Glutamatergic neuron (in vitro differentiated cells): Measurements from ENCODE around the gene MARCHF5. TPM values are rescaled to one million over a fixed set of nuclear protein-coding genes. Genes with fewer than 3 reads are reported as not detected.

ENCODE experiments used
- DNase-seq: peaks from one replicate; pipeline ENCODE4 v3.0.0; 2022
- H3K27ac Mint-ChIP-seq: one replicate; pipeline ENCODE4 v1.8.0; 2020; ENCODE audit warnings: mild to moderate bottlenecking, mixed read lengths, inconsistent platforms; ENCODE audit not compliant: unreplicated experiment
- H3K27me3 Mint-ChIP-seq: one replicate; pipeline ENCODE4 v1.8.0; 2020; ENCODE audit warnings: mild to moderate bottlenecking, moderate library complexity, mixed read lengths, inconsistent platforms; ENCODE audit not compliant: unreplicated experiment
- H3K36me3 Mint-ChIP-seq: one replicate; pipeline ENCODE4 v1.8.0; 2020; ENCODE audit warnings: mild to moderate bottlenecking, mixed read lengths, inconsistent platforms; ENCODE audit not compliant: unreplicated experiment
- H3K4me1 Mint-ChIP-seq: one replicate; pipeline ENCODE4 v1.8.0; 2020; ENCODE audit warnings: mild to moderate bottlenecking, low read depth, mixed read lengths, inconsistent platforms; ENCODE audit not compliant: unreplicated experiment
- H3K4me3 Mint-ChIP-seq: one replicate; pipeline ENCODE4 v1.8.0; 2020; ENCODE audit warnings: mild to moderate bottlenecking, mixed read lengths, inconsistent platforms; ENCODE audit not compliant: unreplicated experiment
- H3K9me3 Mint-ChIP-seq: one replicate; pipeline ENCODE4 v1.8.0; 2020; ENCODE audit warnings: mild to moderate bottlenecking, moderate library complexity, mixed read lengths, inconsistent platforms; ENCODE audit not compliant: unreplicated experiment
- total RNA-seq: library from RNA; stranded (reverse); fragmentation: NEBNext Ultra II Directional; extraction: Animal tissue kit (Norgen Biotek cat#: 25700); gene quantifications from one replicate; pipeline ENCODE4 v1.2.1, GENCODE V29; 2021; ENCODE audit not compliant: unreplicated experiment
- TF ChIP-seq, protein P1 (sequence below): fragments of 200-600 bp; sonication (generic); IDR thresholded peaks from one replicate; pipeline ENCODE4 v1.5.0; 2021; ENCODE audit not compliant: partially characterized antibody, unreplicated experiment

Gene MARCHF5
- total RNA-seq, 1 donor from 2014 or later, result 68.5 TPM

DNA sequence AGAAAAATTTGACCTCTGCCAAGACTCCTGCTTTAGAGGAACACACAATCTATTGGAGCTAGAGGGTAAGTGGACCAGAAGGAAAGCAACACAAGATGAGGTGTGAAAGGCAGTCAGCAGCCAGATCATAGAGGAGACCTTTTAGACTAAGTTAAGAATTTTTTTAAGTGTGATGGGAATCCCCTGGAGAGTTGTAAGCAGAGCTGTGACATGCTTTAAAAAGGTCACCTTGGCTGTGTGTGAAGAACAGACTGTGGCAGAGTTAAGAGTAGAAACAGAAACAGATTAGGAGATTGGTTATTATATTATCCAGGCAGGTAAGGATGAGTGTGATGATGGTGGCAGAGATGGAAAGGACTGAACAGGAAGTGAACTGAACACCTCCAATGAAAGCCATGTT, 23.6 kb upstream of the MARCHF5 start:
- Mint-ChIP-seq H3K4me3 (no peak overlapping the region), H3K27me3 (peaks cover 3% of the 10 kb centered on the region), H3K9me3 (no peaks in the 10 kb centered on the region), H3K27ac (no peak overlapping the region), H3K36me3 (no peaks in the 10 kb centered on the region), H3K4me1 (peaks cover 4% of the 10 kb centered on the region)
- TF ChIP-seq, protein P1, sequence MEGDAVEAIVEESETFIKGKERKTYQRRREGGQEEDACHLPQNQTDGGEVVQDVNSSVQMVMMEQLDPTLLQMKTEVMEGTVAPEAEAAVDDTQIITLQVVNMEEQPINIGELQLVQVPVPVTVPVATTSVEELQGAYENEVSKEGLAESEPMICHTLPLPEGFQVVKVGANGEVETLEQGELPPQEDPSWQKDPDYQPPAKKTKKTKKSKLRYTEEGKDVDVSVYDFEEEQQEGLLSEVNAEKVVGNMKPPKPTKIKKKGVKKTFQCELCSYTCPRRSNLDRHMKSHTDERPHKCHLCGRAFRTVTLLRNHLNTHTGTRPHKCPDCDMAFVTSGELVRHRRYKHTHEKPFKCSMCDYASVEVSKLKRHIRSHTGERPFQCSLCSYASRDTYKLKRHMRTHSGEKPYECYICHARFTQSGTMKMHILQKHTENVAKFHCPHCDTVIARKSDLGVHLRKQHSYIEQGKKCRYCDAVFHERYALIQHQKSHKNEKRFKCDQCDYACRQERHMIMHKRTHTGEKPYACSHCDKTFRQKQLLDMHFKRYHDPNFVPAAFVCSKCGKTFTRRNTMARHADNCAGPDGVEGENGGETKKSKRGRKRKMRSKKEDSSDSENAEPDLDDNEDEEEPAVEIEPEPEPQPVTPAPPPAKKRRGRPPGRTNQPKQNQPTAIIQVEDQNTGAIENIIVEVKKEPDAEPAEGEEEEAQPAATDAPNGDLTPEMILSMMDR, result no peak
- DNase-seq, result no peak

DNA sequence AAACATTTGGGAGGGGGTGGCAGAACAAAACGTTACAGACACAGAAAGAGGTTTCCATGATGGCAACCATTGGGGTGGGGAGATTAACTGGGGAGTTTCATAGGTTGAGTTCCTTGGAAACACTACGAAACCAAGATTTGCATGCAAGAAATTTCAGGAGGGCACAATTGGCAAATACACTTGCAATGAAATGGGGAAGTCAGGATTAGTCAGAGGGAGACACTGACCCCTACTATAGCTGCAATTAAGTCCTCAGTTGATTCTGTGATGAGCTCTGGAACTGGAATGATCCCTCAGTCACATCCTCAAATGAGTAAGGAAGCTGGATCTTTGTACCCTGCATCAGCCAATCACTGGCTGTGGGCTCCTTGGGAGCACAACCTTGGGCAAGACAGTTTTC, 22.2 kb upstream of the MARCHF5 start:
- peaks cover 4% of the 10 kb centered on the region for H3K4me1 Mint-ChIP-seq
- H3K27me3 Mint-ChIP-seq, result no peaks in the 10 kb centered on the region
- TF ChIP-seq, protein P1, result no peak
- no peaks in the 10 kb centered on the region for H3K36me3 Mint-ChIP-seq
- no peak for DNase-seq
- no peak overlapping the region for H3K4me3 Mint-ChIP-seq
- H3K27ac Mint-ChIP-seq, result no peak overlapping the region
- H3K9me3 Mint-ChIP-seq, result no peaks in the 10 kb centered on the region

DNA sequence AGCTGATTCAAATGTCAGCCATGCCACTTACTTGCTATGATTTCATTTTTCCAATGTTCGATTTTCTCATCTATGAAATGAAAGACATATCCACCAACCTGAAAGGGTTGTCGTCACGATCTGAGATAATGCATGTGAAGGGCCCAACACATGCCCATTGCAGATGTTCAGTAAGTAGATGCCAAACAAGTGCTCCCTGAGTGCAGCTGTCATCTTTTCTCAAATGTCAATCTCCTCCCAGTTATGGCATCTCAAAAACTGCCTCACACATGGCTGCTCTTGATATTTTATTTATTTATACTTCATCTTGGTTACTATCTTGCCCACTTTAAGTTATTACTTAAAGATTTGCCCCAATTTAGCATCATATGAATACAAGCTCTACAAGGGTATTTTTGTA, 16.9 kb upstream of the MARCHF5 start:
- H3K4me1 Mint-ChIP-seq, result no peaks in the 10 kb centered on the region
- no peaks in the 10 kb centered on the region for H3K27me3 Mint-ChIP-seq
- no peaks in the 10 kb centered on the region for H3K36me3 Mint-ChIP-seq
- H3K9me3 Mint-ChIP-seq, result no peaks in the 10 kb centered on the region
- no peak overlapping the region for H3K4me3 Mint-ChIP-seq
- H3K27ac Mint-ChIP-seq, result no peak overlapping the region
- TF ChIP-seq, protein P1, result no peak
- no peak for DNase-seq

DNA sequence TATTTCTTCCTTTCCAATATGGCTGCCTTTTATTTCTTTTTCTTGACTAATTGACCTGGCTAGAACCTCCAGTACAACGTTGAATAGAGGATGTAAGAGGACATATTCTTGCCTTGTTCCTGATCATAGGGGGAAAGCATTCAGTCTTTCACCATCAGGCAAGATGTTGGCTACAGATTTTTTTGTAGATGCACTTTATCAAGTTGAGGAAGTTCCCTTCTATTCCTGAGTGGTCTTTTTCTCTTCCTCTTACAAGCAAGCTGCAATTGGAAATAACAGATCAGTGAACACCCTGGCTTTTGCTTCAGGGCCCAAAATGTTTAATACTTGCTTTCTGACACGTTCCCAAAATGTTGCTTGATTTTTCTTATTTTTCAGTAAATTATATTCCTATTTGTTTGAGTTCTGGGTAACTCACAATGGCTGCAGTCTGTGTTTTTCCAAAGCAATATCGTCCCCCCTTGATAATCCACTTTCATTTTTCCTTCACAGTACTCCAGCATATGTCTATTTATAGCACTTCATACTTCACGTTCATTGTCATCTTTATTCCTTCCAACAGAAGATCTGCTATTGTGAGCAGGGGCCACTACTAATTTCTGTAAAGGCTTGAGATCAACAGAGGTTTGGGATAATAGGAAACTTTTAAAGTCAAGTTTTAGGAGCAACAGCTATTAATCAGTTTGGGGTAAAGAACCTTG, 11.8 kb upstream of the MARCHF5 start:
- DNase-seq, result no peak
- no peak overlapping the region for H3K4me3 Mint-ChIP-seq
- no peak overlapping the region for H3K27ac Mint-ChIP-seq
- H3K4me1 Mint-ChIP-seq, result no peaks in the 10 kb centered on the region
- H3K36me3 Mint-ChIP-seq, result no peaks in the 10 kb centered on the region
- no peaks in the 10 kb centered on the region for H3K9me3 Mint-ChIP-seq
- peaks cover 2% of the 10 kb centered on the region for H3K27me3 Mint-ChIP-seq
- TF ChIP-seq, protein P1, result no peak

DNA sequence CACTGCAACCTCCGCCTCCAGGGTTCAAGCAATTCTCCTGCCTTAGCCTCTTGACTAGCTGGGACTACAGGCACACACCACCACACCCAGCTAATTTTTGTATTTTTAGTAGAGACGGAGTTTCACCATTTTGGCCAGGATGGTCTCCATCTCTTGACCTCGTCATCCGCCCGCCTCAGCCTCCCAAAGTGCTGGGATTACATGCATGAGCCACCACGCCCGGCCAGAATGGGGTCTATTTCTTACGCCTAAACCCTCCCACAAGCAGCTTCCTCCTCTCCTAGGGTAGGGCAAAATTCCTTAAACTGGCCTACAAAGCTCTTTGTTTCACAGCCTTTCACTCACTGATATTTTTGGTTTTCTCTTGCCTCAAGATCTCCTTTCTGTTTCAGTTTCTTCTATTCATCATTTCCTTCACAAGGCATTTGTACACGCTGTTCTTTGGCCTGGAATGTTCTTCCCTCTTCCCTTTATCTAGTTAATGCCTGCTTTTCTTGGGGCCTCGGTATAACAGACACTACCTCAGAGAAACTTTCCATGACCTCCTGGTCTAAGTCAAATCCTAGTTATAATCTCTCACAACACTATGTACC, 6.8 kb upstream of the MARCHF5 start:
- no peaks in the 10 kb centered on the region for H3K9me3 Mint-ChIP-seq
- no peaks in the 10 kb centered on the region for H3K36me3 Mint-ChIP-seq
- H3K4me1 Mint-ChIP-seq, result no peaks in the 10 kb centered on the region
- TF ChIP-seq, protein P1, result no peak
- DNase-seq, result no peak
- no peak overlapping the region for H3K27ac Mint-ChIP-seq
- no peak overlapping the region for H3K4me3 Mint-ChIP-seq
- peaks cover 2% of the 10 kb centered on the region for H3K27me3 Mint-ChIP-seq
